GM12801 (cell line): ENCODE measurements around the gene CNTF.

Experiments
- TF ChIP-seq, protein P1 (sequence below): IDR thresholded peaks from one replicate; pipeline ENCODE4 v1.5.1; 2011; ENCODE audit warnings: control low read depth; ENCODE audit not compliant: insufficient read length; ENCODE audit errors: extremely low read depth

The CNTF gene

DNA sequence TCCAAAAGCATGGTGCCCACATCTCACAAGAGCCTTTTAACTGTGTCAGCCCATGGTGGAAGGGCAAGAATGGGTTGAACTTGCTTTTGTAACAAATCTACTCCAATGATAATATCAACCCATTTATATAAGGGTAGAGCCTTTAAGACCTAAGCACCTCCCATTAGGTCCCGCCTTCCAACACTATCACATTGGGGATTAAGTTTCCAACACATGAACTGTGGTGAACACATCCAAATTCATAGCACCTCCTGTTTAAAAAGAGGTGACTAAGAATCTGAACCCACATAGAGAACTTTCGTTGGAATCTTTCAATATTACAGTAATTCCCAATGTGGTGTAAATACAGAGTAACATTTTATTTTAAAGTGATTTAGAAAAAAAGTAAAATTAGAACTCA is 9.2 kb upstream of the CNTF start:
- TF ChIP-seq, protein P1, sequence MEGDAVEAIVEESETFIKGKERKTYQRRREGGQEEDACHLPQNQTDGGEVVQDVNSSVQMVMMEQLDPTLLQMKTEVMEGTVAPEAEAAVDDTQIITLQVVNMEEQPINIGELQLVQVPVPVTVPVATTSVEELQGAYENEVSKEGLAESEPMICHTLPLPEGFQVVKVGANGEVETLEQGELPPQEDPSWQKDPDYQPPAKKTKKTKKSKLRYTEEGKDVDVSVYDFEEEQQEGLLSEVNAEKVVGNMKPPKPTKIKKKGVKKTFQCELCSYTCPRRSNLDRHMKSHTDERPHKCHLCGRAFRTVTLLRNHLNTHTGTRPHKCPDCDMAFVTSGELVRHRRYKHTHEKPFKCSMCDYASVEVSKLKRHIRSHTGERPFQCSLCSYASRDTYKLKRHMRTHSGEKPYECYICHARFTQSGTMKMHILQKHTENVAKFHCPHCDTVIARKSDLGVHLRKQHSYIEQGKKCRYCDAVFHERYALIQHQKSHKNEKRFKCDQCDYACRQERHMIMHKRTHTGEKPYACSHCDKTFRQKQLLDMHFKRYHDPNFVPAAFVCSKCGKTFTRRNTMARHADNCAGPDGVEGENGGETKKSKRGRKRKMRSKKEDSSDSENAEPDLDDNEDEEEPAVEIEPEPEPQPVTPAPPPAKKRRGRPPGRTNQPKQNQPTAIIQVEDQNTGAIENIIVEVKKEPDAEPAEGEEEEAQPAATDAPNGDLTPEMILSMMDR: no peak

GRCh38 chr11:58615559-58615958 is 6.9 kb upstream of the CNTF start:
- TF ChIP-seq, protein P1: no peak

DNA sequence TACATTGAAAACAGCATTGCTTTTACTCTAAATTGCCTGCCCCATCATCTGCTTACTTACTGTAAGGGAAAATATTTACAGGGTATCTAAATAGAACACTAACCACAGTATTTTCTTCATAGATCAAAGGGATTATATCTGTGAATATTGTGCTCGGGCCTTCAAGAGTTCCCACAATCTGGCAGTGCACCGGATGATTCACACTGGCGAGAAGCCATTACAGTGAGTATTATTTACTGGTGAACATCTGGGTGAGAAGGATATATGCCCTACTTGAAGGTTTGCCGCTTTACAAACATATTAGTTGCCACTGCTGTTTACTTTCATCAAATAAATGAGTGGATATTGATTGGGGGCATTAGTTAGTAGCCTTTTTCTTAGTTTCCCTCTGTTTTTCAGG is 5.9 kb upstream of the CNTF start:
- TF ChIP-seq, protein P1: no peak

- TF ChIP-seq, protein P1: no peak
These were observed 4.4 kb upstream of the CNTF start for GRCh38 chr11:58617976-58618557.

DNA sequence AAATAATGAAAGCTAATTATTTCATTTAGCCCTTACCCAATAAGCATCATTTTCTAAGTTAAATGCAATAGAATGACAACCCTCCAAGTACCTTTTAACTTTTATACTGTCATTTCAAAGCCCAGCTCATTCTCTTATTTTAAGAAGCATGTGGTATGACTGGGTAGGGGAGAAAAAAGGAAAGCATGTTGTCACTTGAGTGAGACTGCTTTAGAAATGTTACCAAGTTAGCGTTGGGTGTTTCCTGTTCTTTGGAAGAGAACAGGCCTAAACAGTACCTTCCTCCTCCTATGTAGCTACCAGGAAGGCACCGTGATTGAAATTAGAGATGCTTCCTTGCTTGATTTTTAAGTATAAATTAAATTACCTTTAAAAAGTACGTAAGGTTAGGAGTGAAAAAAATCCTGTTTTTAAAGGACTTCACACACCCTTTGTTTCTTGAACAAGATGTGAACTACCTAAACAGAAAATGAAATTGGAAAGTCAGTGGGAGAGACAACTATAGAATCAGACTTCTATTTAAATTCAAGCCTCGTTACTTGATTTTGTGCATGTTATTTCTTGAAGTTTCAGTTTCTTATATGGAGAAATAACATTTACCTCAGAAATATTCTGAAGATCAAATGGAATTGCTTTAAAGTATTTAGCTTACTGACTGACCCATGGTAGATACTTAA is 741 bp upstream of the CNTF start:
- TF ChIP-seq, protein P1: no peak

DNA sequence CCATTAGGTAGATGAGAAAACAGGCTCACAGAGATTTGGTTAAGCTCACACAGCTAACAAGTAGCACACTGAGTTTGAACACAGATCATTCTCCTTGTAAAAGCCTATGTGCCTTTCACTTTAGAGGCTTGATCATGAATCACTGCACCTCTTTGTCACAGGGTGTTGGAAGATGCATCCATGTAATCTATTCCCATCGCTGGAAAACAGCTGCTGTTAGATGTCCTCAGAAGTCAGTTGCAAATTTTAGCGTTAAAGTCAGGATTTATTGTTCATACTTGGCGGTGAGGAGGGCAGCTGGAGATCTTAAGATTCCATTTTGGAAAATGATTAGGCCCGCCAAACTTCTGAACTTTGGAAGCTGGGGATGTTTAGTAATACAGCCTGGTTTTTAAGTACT is 2.6 kb downstream of the CNTF start:
- TF ChIP-seq, protein P1: no peak

DNA sequence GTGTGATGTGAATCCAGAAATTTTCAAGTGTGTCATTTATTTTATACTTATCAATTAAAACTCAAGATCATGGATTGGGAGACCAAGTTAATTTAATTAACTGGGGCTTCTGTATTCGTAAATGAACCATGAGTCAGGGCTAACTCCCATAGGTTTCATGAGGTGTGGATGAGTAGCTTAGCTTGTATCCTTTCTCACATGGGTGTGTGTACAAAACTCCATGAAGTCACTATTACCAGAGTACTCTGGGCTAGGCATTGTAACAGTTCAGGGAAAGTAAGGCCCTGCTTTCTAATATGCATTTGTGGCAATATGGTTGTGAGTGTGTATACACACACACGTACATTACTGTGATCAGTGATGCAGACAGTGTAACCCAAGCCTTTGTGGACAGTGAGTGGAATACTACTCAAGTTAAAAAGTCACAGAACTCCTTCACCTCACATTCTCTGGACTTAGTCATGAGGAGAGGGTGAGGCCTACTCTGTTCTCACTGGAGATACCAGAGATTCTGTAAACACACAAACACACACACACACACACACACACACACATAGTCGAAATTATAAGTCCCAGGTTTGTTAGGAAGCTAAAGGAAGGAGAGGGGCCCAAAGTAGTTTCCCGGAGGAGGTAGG is 3.5 kb downstream of the CNTF start:
- TF ChIP-seq, protein P1: no peak
